Loucy (cell line): ENCODE measurements around the gene ANTXR2.

ENCODE experiments used
- H2AFZ ChIP-seq: fragments of 200-600 bp; sonication (generic); 2 replicates; pipeline ENCODE4 v1.6.0; 2016; ENCODE audit warnings: antibody characterized with exemption, mild to moderate bottlenecking, low read length, moderate library complexity
- H3F3A ChIP-seq: fragments of 200-600 bp; 2 replicates; pipeline ENCODE4 v1.6.0; 2016; ENCODE audit warnings: antibody characterized with exemption, low read depth, mild to moderate bottlenecking
- H3K27me3 ChIP-seq: fragments of 200-600 bp; sonication (generic); 2 replicates; pipeline ENCODE4 v1.6.1; 2014; ENCODE audit warnings: low read length, mild to moderate bottlenecking; ENCODE audit not compliant: insufficient read depth, poor library complexity, severe bottlenecking
- H3K36me3 ChIP-seq: fragments of 200-600 bp; sonication (generic); 2 replicates; pipeline ENCODE4 v1.6.1; 2016; ENCODE audit warnings: low read length; ENCODE audit not compliant: insufficient read depth
- H3K4me1 ChIP-seq: fragments of 200-600 bp; sonication (generic); 2 replicates; pipeline ENCODE4 v1.5.1; 2014; ENCODE audit warnings: low read length, mild to moderate bottlenecking; ENCODE audit not compliant: insufficient read depth, poor library complexity, severe bottlenecking
- H3K4me2 ChIP-seq: fragments of 200-600 bp; sonication (generic); 2 replicates; pipeline ENCODE4 v1.6.0; 2014; ENCODE audit warnings: antibody characterized with exemption, low read length, low read depth, mild to moderate bottlenecking; ENCODE audit not compliant: poor library complexity, severe bottlenecking
- H3K4me3 ChIP-seq: fragments of 200-600 bp; sonication (generic); 2 replicates; pipeline ENCODE4 v1.5.1; 2014; ENCODE audit warnings: low read length, mild to moderate bottlenecking, mixed read lengths; ENCODE audit not compliant: poor library complexity, severe bottlenecking
- H3K79me2 ChIP-seq: fragments of 200-600 bp; sonication (generic); 2 replicates; pipeline ENCODE4 v1.6.1; 2014; ENCODE audit warnings: low read length; ENCODE audit not compliant: insufficient read depth
- H3K9ac ChIP-seq: fragments of 200-600 bp; sonication (generic); 2 replicates; pipeline ENCODE4 v1.6.0; 2014; ENCODE audit warnings: mild to moderate bottlenecking, low read depth, low read length, moderate library complexity; ENCODE audit not compliant: poor library complexity, severe bottlenecking
- H3K9me2 ChIP-seq: fragments of 200-600 bp; sonication (generic); replicated peaks from 2 replicates; pipeline ENCODE4 v1.6.1; 2016; ENCODE audit warnings: low read depth, low read length, mixed read lengths
- H3K9me3 ChIP-seq: fragments of 200-600 bp; sonication (generic); 2 replicates; pipeline ENCODE4 v1.6.1; 2014; ENCODE audit warnings: mild to moderate bottlenecking, antibody characterized with exemption, low read length, low read depth; ENCODE audit not compliant: insufficient read depth
- H4K20me1 ChIP-seq: fragments of 200-600 bp; sonication (generic); 2 replicates; pipeline ENCODE4 v1.6.0; 2014; ENCODE audit warnings: antibody characterized with exemption, low read length, mild to moderate bottlenecking; ENCODE audit not compliant: insufficient read depth, poor library complexity, severe bottlenecking
- CTCF ChIP-seq: fragments of 200-600 bp; sonication (generic); conservative IDR thresholded peaks from 2 replicates; pipeline ENCODE4 v1.5.1; 2014; ENCODE audit warnings: mild to moderate bottlenecking, antibody characterized with exemption, low read length
- EZH2phosphoT487 ChIP-seq: fragments of 200-600 bp; IDR thresholded peaks from 2 replicates; pipeline ENCODE4 v1.6.1; 2018; ENCODE audit warnings: antibody characterized with exemption, mild to moderate bottlenecking, moderate library complexity, borderline replicate concordance

ANTXR2 gene

GRCh38 chr4:80058740-80059139, 14.3 kb downstream of the ANTXR2 start:
- Histone ChIP-seq H3K9ac (peak overlapping the region; percentile 30), H3K27me3 (no peaks in the 10 kb centered on the region), H2AFZ (no peak overlapping the region), H3K79me2 (peaks cover 88% of the 10 kb centered on the region), H3F3A (no peaks in the 10 kb centered on the region), H3K9me2 (no peaks in the 10 kb centered on the region), H4K20me1 (peaks cover 31% of the 10 kb centered on the region), H3K36me3 (peaks cover 58% of the 10 kb centered on the region), H3K4me3 (no peak overlapping the region), H3K4me1 (peaks cover 83% of the 10 kb centered on the region), H3K4me2 (peak overlapping the region; percentile 47), H3K9me3 (no peaks in the 10 kb centered on the region)
- TF ChIP-seq CTCF (no peak), EZH2phosphoT487 (no peak)

- Histone ChIP-seq H3K9me3 (no peaks in the 10 kb centered on the region), H3K4me2 (peak overlapping the region; percentile 23), H2AFZ (no peak overlapping the region), H3K4me1 (peaks cover 50% of the 10 kb centered on the region), H3K9me2 (no peaks in the 10 kb centered on the region), H4K20me1 (peaks cover 38% of the 10 kb centered on the region), H3K27me3 (no peaks in the 10 kb centered on the region), H3K9ac (no peak overlapping the region), H3K4me3 (no peak overlapping the region), H3K36me3 (peaks cover 70% of the 10 kb centered on the region), H3F3A (no peaks in the 10 kb centered on the region), H3K79me2 (peaks cover 93% of the 10 kb centered on the region)
- TF ChIP-seq CTCF (no peak), EZH2phosphoT487 (no peak)
These were observed 18.7 kb downstream of the ANTXR2 start for GRCh38 chr4:80054375-80054774.

GRCh38 chr4:80053140-80053910, 19.7 kb downstream of the ANTXR2 start:
- H3K9ac ChIP-seq = no peak overlapping the region
- no peaks in the 10 kb centered on the region for H3F3A ChIP-seq
- H3K36me3 ChIP-seq = peaks cover 80% of the 10 kb centered on the region
- H3K79me2 ChIP-seq = peaks cover 93% of the 10 kb centered on the region
- H4K20me1 ChIP-seq = peaks cover 29% of the 10 kb centered on the region
- peaks cover 40% of the 10 kb centered on the region for H3K4me1 ChIP-seq
- H3K9me3 ChIP-seq = no peaks in the 10 kb centered on the region
- H3K4me2 ChIP-seq = peak overlapping the region; percentile 23
- TF ChIP-seq EZH2phosphoT487 (no peak), CTCF (no peak)
- H3K27me3 ChIP-seq = no peaks in the 10 kb centered on the region
- no peak overlapping the region for H3K4me3 ChIP-seq
- H3K9me2 ChIP-seq = no peaks in the 10 kb centered on the region
- H2AFZ ChIP-seq = no peak overlapping the region
